Ishikawa (cell line): ENCODE results near the gene LINC01488.

ENCODE experiments used
- CEBPB ChIP-seq: IDR thresholded peaks from 2 replicates; pipeline ENCODE4 v1.6.1; 2012
- CREB1 ChIP-seq: IDR thresholded peaks from 2 replicates; pipeline ENCODE4 v1.6.1; 2012; ENCODE audit warnings: low read depth
- EGR1 ChIP-seq: IDR thresholded peaks from 2 replicates; pipeline ENCODE4 v1.6.1; 2012
- EP300 ChIP-seq: IDR thresholded peaks from 2 replicates; pipeline ENCODE4 v1.6.1; 2012; ENCODE audit warnings: borderline replicate concordance
- FOXM1 ChIP-seq: IDR thresholded peaks from 2 replicates; pipeline ENCODE4 v1.6.1; 2012; ENCODE audit warnings: low read depth, borderline replicate concordance
- NFIC ChIP-seq: IDR thresholded peaks from 2 replicates; pipeline ENCODE4 v1.6.1; 2012
- TAF1 ChIP-seq: IDR thresholded peaks from 2 replicates; pipeline ENCODE4 v1.6.1; 2012; ENCODE audit warnings: low read depth, mild to moderate bottlenecking
- TCF12 ChIP-seq: IDR thresholded peaks from 2 replicates; pipeline ENCODE4 v1.6.1; 2012; ENCODE audit warnings: low read depth
- TEAD4 ChIP-seq: IDR thresholded peaks from 2 replicates; pipeline ENCODE4 v1.6.1; 2012
- USF1 ChIP-seq: IDR thresholded peaks from 2 replicates; pipeline ENCODE4 v1.6.1; 2012
- YY1 ChIP-seq: IDR thresholded peaks from 2 replicates; pipeline ENCODE4 v1.6.1; 2012; ENCODE audit warnings: low read depth
- ZBTB7A ChIP-seq: IDR thresholded peaks from 2 replicates; pipeline ENCODE4 v1.6.1; 2012; ENCODE audit warnings: low read depth
- TF ChIP-seq, protein P1 (sequence below): IDR thresholded peaks from 2 replicates; pipeline ENCODE4 v1.6.1; 2012; ENCODE audit warnings: low read depth, mild to moderate bottlenecking
- TF ChIP-seq, protein P2 (sequence below): IDR thresholded peaks from 2 replicates; pipeline ENCODE4 v1.6.1; 2012

GRCh38 chr11:69497221-69497787 lies 15.8 kb downstream of the LINC01488 start:
- TF ChIP-seq YY1 (no peak), USF1 (no peak), CEBPB (no peak), CREB1 (peak; percentile 32; the same call in 1 of the 2 replicates), FOXM1 (peak; percentile 66; the same call in 1 of the 2 replicates), NFIC (peak; percentile 81), EP300 (peak; percentile 90), ZBTB7A (peak; percentile 83), TAF1 (peak; percentile 45; the same call in 1 of the 2 replicates), TCF12 (peak; percentile 91), EGR1 (no peak), TEAD4 (peak; percentile 98)
- TF ChIP-seq, protein P1, sequence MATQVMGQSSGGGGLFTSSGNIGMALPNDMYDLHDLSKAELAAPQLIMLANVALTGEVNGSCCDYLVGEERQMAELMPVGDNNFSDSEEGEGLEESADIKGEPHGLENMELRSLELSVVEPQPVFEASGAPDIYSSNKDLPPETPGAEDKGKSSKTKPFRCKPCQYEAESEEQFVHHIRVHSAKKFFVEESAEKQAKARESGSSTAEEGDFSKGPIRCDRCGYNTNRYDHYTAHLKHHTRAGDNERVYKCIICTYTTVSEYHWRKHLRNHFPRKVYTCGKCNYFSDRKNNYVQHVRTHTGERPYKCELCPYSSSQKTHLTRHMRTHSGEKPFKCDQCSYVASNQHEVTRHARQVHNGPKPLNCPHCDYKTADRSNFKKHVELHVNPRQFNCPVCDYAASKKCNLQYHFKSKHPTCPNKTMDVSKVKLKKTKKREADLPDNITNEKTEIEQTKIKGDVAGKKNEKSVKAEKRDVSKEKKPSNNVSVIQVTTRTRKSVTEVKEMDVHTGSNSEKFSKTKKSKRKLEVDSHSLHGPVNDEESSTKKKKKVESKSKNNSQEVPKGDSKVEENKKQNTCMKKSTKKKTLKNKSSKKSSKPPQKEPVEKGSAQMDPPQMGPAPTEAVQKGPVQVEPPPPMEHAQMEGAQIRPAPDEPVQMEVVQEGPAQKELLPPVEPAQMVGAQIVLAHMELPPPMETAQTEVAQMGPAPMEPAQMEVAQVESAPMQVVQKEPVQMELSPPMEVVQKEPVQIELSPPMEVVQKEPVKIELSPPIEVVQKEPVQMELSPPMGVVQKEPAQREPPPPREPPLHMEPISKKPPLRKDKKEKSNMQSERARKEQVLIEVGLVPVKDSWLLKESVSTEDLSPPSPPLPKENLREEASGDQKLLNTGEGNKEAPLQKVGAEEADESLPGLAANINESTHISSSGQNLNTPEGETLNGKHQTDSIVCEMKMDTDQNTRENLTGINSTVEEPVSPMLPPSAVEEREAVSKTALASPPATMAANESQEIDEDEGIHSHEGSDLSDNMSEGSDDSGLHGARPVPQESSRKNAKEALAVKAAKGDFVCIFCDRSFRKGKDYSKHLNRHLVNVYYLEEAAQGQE: no peak
- TF ChIP-seq, protein P2, sequence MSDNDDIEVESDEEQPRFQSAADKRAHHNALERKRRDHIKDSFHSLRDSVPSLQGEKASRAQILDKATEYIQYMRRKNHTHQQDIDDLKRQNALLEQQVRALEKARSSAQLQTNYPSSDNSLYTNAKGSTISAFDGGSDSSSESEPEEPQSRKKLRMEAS: peak; percentile 86
